HFFc6 (cell line): Measurements from ENCODE around the gene RPL10. TPM values are rescaled to one million over a fixed set of nuclear protein-coding genes. Genes with fewer than 3 reads are reported as not detected.
A peak's percentile ranks its signal among the peaks of the same experiment; 100 is the strongest.

Experiments
- DNase-seq: peaks from one replicate; pipeline ENCODE4 v3.0.0-alpha.2; 2018
- H3K27ac Mint-ChIP-seq: 2 replicates; pipeline ENCODE4 v1.8.0; 2020; ENCODE audit warnings: mild to moderate bottlenecking, mixed read lengths
- H3K27me3 Mint-ChIP-seq: 2 replicates; pipeline ENCODE4 v1.8.0; 2021; ENCODE audit warnings: mild to moderate bottlenecking, moderate library complexity, mixed read lengths; ENCODE audit not compliant: insufficient read depth
- H3K36me3 Mint-ChIP-seq: 2 replicates; pipeline ENCODE4 v1.8.0; 2021; ENCODE audit warnings: low read depth, mixed read lengths
- H3K4me1 Mint-ChIP-seq: 2 replicates; pipeline ENCODE4 v1.8.0; 2020; ENCODE audit warnings: low read depth, mixed read lengths
- H3K4me3 Mint-ChIP-seq: 2 replicates; pipeline ENCODE4 v1.8.0; 2020; ENCODE audit warnings: mild to moderate bottlenecking, moderate library complexity, mixed read lengths
- H3K9me3 Mint-ChIP-seq: 2 replicates; pipeline ENCODE4 v1.8.0; 2020; ENCODE audit warnings: mild to moderate bottlenecking, mixed read lengths
- total RNA-seq, 6 experiments: library from RNA; stranded (reverse); fragmentation: NEBNext Ultra II Directional; extraction: Animal tissue kit (Norgen Biotek cat#: 25700); gene quantifications; 2 replicates in 1 of 6; 3 replicates in 5 of 6; pipeline ENCODE4 v1.2.3, GENCODE V29; 2021
- TF ChIP-seq, protein P1 (sequence below): fragments of 200-600 bp; sonication (generic); IDR thresholded peaks from 2 replicates; pipeline ENCODE4 v1.5.0; 2021; ENCODE audit warnings: antibody characterized with exemption, mild to moderate bottlenecking

RPL10 gene
- total RNA-seq, 6 experiments from 2014 or later, result 1,764 to 1,978 (median 1,934) TPM

DNA sequence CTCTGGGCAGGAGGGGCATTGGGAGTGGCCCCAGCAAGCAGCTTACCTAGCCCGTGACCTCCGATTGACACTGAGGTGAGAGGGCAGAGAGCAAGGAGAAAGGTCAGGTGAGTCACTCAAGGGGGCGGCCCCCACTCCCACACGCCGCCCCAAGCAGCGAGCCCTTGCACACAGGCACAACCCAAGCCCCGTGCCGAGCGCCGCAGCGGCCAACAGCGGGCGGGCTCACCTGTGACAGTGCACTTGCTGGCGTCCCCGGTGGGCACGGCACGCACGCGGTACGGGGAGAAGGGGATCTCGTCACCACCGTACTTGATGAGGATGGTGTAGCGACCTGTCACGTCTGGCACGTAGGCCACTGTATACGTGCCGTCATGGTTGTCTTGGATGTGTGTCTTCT lies 41.0 kb upstream of the RPL10 start:
- TF ChIP-seq, protein P1, sequence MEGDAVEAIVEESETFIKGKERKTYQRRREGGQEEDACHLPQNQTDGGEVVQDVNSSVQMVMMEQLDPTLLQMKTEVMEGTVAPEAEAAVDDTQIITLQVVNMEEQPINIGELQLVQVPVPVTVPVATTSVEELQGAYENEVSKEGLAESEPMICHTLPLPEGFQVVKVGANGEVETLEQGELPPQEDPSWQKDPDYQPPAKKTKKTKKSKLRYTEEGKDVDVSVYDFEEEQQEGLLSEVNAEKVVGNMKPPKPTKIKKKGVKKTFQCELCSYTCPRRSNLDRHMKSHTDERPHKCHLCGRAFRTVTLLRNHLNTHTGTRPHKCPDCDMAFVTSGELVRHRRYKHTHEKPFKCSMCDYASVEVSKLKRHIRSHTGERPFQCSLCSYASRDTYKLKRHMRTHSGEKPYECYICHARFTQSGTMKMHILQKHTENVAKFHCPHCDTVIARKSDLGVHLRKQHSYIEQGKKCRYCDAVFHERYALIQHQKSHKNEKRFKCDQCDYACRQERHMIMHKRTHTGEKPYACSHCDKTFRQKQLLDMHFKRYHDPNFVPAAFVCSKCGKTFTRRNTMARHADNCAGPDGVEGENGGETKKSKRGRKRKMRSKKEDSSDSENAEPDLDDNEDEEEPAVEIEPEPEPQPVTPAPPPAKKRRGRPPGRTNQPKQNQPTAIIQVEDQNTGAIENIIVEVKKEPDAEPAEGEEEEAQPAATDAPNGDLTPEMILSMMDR, result no peak
- Mint-ChIP-seq H3K4me3 (no peak overlapping the region), H3K36me3 (peaks cover 4% of the 10 kb centered on the region; the same call in 1 of the 2 replicates), H3K27ac (no peak overlapping the region; the same call in 1 of the 2 replicates), H3K9me3 (no peaks in the 10 kb centered on the region), H3K27me3 (peaks cover 14% of the 10 kb centered on the region), H3K4me1 (no peaks in the 10 kb centered on the region)
- no peak for DNase-seq

DNA sequence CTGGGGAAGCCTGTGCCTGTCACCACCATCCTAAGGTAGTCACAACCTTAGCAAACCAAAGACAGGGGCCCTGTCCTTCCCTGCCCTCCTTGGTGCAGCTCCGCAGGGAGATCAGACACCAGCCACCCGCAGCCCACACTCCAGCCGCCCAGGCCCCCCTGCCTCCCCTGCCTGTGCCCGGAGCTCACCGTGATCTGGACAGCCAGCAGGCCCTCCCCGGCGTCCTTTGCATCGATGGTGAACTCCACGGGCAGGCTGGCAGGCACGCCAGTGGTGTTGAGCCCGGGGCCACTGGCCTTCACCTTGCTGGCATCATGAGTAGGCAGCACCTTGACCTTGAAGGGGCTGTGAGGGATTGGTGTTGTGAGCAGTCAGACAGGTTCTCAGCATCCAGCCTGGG lies 40.2 kb upstream of the RPL10 start:
- peaks cover 14% of the 10 kb centered on the region for H3K27me3 Mint-ChIP-seq
- no peaks in the 10 kb centered on the region for H3K9me3 Mint-ChIP-seq
- H3K4me1 Mint-ChIP-seq, result peaks cover 5% of the 10 kb centered on the region; the same call in 1 of the 2 replicates
- TF ChIP-seq, protein P1, result no peak
- peaks cover 8% of the 10 kb centered on the region; the same call in 1 of the 2 replicates for H3K36me3 Mint-ChIP-seq
- no peak for DNase-seq
- no peak overlapping the region for H3K4me3 Mint-ChIP-seq
- H3K27ac Mint-ChIP-seq, result no peak overlapping the region

DNA sequence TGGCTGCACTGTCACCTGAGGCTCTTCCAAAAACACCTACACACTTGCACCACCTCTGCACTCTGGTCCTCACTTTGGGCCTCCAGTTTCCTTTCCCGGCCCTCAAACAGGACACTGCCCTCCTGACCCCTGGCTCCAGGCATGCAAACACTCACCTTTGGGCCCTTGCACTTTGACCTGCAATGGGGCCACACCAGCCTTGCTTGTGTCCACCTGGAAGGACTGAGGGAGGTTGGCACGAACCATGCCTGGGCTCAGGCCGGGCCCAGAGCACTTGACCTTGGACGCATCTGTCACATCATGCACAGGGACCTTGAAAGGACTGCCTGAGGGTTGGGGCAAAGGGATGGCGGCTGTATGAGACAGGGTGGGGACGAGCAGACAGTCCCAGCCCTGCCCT lies 39.3 kb upstream of the RPL10 start:
- TF ChIP-seq, protein P1, result no peak
- no peaks in the 10 kb centered on the region for H3K9me3 Mint-ChIP-seq
- peaks cover 5% of the 10 kb centered on the region; the same call in 1 of the 2 replicates for H3K4me1 Mint-ChIP-seq
- peaks cover 14% of the 10 kb centered on the region for H3K27me3 Mint-ChIP-seq
- DNase-seq, result no peak
- peak overlapping the region; percentile 46; the same call in 1 of the 2 replicates for H3K4me3 Mint-ChIP-seq
- peak overlapping the region; percentile 65 for H3K27ac Mint-ChIP-seq
- H3K36me3 Mint-ChIP-seq, result peaks cover 8% of the 10 kb centered on the region; the same call in 1 of the 2 replicates

DNA sequence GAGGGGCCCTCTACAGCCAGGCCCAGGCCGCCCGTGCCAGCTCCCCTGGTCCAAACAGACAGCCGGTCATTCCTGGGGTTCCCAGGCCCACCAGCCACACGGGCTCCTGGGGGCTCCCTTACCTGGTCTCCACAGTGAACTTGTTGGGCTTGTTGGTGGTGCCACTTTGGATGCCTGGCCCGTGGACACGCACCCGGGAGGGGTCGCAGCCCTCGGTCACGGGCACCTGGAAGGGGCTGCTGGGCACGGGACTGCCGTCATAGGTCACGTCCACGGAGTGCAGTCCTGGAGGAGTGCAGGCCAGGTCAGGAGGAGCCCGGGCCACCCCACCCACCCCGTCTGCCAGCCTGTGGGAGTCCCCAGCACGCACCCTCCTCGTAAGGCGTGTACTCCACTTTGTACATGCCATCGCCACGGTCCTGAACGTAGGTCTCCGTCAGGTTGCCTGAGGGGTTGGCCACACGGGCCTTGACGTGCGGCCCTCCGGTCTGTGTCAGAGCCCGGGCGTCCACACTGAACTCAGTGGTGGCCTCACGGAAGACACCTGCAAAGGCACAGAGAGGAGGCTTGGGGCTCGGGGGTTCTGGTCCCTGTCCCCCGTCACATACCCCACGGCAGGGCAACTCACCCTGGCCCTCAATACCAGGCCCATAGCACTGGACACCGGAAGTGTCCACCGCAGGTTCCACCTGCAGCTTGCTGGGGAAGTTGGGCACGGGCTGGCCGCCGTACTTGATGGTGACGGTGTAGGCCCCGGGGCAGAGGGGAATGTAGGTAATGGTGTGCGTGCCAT lies 38.6 kb upstream of the RPL10 start:
- Mint-ChIP-seq H3K4me1 (peaks cover 5% of the 10 kb centered on the region; the same call in 1 of the 2 replicates), H3K9me3 (no peaks in the 10 kb centered on the region), H3K27me3 (peaks cover 14% of the 10 kb centered on the region), H3K36me3 (peaks cover 8% of the 10 kb centered on the region; the same call in 1 of the 2 replicates), H3K27ac (peak overlapping the region; percentile 31; the same call in 1 of the 2 replicates), H3K4me3 (no peak overlapping the region)
- TF ChIP-seq, protein P1, result no peak
- DNase-seq, result no peak

DNA sequence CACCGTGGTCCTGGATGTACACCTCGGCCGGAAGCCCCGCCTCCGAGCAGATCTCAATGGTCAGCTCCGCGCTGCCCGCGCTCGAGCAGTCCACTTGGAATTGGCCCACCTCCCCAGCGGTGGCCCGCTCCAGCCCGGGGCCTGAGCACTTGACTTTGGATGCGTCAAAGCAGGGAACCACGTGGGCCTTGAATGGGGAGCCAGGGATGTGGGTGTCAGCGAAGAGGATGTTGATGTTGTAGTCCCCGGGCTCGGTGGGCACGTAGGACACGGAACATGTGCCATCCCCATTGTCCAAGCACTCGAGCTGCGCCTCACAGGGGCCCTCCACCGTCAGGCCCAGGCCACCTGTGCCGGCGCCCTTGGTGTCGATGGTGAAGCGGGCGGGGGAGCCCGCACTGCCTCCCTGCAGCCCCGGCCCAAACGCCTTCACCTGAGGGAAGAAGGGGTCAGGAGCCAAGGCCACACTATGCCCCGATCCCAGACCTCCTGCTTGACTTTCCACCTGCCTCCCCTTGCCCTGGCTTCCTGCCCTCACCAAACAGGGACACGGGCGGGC lies 37.9 kb upstream of the RPL10 start:
- H3K4me1 Mint-ChIP-seq, result peaks cover 5% of the 10 kb centered on the region; the same call in 1 of the 2 replicates
- H3K4me3 Mint-ChIP-seq, result no peak overlapping the region
- peaks cover 14% of the 10 kb centered on the region for H3K27me3 Mint-ChIP-seq
- TF ChIP-seq, protein P1, result no peak
- H3K9me3 Mint-ChIP-seq, result no peaks in the 10 kb centered on the region
- DNase-seq, result no peak
- H3K27ac Mint-ChIP-seq, result peak overlapping the region; percentile 42; the same call in 1 of the 2 replicates
- H3K36me3 Mint-ChIP-seq, result peaks cover 8% of the 10 kb centered on the region; the same call in 1 of the 2 replicates
